Right atrium auricular region (tissue), 2 donors: ENCODE data around the gene ADGRA1. TPM values are rescaled to one million over a fixed set of nuclear protein-coding genes. Genes with fewer than 3 reads are reported as not detected.

Source experiments
- DNase-seq: peaks from one replicate; pipeline ENCODE4 v3.0.0-alpha.2; 2019; ENCODE audit warnings: low spot score
- H3K27ac ChIP-seq, 2 donors: fragments of 200-600 bp; sonication (generic); 1 replicate in 1 of 2; 2 replicates in 1 of 2; pipeline ENCODE4 v1.5.1; 2016 to 2019
- H3K27me3 ChIP-seq, 2 donors: fragments of 200-600 bp; sonication (generic); one replicate each; pipeline versions ENCODE4 v1.5.1 to v1.6.0; 2017 to 2019
- H3K36me3 ChIP-seq: fragments of 200-600 bp; sonication (generic); one replicate; pipeline ENCODE4 v1.5.1; 2016
- H3K4me1 ChIP-seq, 2 donors: fragments of 200-600 bp; sonication (generic); one replicate each; pipeline versions ENCODE4 v1.5.1 to v1.6.0; 2017 to 2019
- H3K4me3 ChIP-seq, 2 donors: fragments of 200-600 bp; sonication (generic); 1 replicate in 1 of 2; 2 replicates in 1 of 2; pipeline ENCODE4 v1.5.1; 2017 to 2019; ENCODE audit warnings: mild to moderate bottlenecking in 1 of 2, moderate library complexity in 1 of 2
- H3K9me3 ChIP-seq, 2 donors: fragments of 200-600 bp; sonication (generic); one replicate each; pipeline ENCODE4 v1.5.1; 2019
- total RNA-seq, 2 donors: library from RNA; depleted of rRNA; stranded (reverse); fragments of >200 nt; gene quantifications; one replicate each; pipeline ENCODE4 v1.1.0, GENCODE V29; 2016
- TF ChIP-seq, protein P1 (sequence below), 2 donors: fragments of 200-600 bp; sonication (generic); IDR thresholded peaks; one replicate each; pipeline ENCODE4 v1.5.1; 2019; ENCODE audit warnings: antibody characterized with exemption in 2 of 2

The ADGRA1 gene
- total RNA-seq, 2 donors from 2014 or later: 0.11 to 0.51 TPM

DNA sequence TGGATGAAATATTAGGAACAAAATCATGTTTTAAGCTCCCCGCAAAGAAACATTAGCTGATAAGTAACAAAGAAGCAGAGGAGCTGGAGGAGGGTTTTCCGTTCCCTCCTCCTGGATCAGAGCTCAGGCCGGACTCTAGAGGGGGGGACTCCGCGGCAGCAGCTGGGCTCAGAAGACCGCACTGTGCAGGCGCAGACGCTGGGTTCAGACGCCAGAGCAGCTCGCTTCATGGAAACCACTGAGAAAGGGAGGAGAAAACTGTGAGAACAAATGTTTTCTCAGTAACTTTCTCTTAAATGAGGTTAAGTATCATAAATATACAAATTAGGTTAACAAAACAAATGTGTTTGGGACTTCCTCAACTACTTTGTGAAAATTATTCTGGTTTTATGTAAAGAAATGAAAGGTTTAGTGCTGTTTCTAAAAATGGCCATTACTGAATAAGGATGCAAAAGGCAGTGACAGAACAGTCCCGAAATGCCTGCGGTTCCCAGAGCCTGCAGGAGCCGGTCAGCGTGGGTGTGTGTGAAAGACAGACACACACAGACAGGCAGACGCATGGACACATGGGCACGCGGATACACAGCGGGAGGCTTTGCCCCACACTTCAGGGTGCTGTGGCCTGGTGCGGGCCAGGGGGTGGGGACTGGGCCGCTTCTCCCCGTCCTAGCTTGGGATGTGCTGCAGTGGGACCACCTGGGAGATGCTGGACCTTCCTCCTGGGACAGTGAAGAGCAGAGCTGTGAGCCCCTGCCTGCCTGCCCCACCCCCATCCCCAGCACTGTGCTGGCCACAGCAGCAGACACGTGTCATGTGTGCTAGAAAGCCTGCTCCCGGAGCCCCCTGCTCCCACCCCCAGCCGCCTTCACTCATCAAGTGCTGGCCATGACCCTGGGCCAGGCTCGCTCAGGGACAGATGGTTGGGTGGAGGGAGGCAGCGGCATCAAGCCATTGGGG, 20.3 kb upstream of the ADGRA1 start:
- TF ChIP-seq, protein P1, sequence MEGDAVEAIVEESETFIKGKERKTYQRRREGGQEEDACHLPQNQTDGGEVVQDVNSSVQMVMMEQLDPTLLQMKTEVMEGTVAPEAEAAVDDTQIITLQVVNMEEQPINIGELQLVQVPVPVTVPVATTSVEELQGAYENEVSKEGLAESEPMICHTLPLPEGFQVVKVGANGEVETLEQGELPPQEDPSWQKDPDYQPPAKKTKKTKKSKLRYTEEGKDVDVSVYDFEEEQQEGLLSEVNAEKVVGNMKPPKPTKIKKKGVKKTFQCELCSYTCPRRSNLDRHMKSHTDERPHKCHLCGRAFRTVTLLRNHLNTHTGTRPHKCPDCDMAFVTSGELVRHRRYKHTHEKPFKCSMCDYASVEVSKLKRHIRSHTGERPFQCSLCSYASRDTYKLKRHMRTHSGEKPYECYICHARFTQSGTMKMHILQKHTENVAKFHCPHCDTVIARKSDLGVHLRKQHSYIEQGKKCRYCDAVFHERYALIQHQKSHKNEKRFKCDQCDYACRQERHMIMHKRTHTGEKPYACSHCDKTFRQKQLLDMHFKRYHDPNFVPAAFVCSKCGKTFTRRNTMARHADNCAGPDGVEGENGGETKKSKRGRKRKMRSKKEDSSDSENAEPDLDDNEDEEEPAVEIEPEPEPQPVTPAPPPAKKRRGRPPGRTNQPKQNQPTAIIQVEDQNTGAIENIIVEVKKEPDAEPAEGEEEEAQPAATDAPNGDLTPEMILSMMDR (IDR thresholded peaks at IDR 0.05): no peak
- H3K4me3 ChIP-seq: no peak overlapping the region
- H3K9me3 ChIP-seq: no peaks in the 10 kb centered on the region
- DNase-seq: no peak
- no peaks in the 10 kb centered on the region for H3K4me1 ChIP-seq
- H3K36me3 ChIP-seq: no peaks in the 10 kb centered on the region
- no peak overlapping the region for H3K27ac ChIP-seq
- H3K27me3 ChIP-seq: no peaks in the 10 kb centered on the region

DNA sequence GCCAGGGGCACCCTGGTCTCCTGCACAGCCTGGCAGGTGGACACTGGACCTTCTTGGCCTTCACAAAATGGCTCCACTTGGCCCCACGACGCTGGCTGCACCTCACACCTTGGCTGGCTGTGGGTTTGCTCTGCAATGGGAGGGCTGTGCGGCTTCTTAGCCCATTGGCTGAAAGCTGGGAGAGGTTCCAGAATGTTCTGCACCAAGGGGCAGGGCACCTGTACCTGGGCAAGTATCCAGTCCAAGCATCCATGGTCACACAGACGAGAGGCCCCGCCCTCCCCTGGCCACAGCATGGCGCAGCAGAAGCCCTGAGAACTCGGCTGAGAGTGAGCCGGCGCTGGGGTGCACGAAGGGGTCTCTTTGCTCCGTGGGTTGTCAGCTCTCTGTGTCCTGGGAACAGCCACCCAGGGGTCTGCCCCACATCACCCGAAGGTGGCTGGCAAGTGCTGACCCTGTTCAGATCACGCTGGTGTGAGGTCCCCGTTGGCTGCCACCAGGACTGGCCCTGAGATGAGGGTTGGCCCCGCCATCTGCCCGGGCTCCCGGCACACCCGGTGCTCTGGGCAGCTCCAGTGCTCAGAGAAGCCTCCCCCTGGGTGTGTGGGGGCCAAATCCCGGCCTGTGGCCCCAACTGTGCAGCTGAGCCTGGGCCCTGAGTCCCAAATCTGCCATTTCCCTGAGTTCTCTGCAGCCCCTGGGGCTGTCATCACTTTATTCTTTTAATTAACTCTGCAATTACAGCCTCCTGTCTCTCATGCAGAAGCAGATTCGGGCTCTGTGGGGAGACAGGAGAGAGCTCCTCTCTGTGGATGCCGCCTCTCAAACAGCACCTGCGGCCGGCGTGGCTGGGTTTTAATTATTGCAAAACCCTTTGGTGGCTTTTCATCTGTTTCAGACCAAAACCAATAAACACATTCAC, 19.4 kb upstream of the ADGRA1 start:
- H3K4me3 ChIP-seq: no peak overlapping the region
- no peaks in the 10 kb centered on the region for H3K4me1 ChIP-seq
- H3K27me3 ChIP-seq: no peaks in the 10 kb centered on the region
- H3K9me3 ChIP-seq: no peaks in the 10 kb centered on the region
- no peak overlapping the region for H3K27ac ChIP-seq
- TF ChIP-seq, protein P1 (IDR thresholded peaks at IDR 0.05): no peak
- no peaks in the 10 kb centered on the region for H3K36me3 ChIP-seq
- no peak for DNase-seq

DNA sequence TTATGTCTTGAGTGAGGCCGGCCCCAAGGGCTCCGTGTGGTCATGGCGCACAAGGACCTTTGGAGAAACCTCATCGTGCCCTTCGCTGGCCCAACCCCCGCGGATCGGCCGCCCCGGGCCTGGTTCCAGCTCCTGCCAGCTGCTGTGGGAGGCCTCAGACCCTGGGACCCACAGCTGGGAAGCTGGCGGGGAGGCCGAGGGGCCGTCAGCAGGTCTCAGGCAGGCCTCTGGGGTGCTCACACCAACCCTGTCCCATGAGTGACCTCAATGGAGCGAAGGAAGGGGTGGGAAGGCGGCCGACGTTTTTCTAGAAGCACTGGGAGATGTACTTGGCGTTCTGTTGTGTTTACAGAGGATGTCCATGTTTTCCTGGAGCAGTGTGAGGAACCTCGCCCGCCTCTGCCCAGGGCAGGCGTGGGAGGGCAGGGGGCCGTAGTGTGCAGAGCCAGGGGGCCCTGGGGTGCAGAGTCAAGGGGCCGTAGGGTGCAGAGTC, 18.6 kb upstream of the ADGRA1 start:
- Histone ChIP-seq H3K4me1 (no peaks in the 10 kb centered on the region), H3K27ac (no peak overlapping the region), H3K4me3 (no peak overlapping the region), H3K27me3 (no peaks in the 10 kb centered on the region), H3K36me3 (no peaks in the 10 kb centered on the region), H3K9me3 (no peaks in the 10 kb centered on the region)
- TF ChIP-seq, protein P1 (IDR thresholded peaks at IDR 0.05): no peak
- DNase-seq: no peak

DNA sequence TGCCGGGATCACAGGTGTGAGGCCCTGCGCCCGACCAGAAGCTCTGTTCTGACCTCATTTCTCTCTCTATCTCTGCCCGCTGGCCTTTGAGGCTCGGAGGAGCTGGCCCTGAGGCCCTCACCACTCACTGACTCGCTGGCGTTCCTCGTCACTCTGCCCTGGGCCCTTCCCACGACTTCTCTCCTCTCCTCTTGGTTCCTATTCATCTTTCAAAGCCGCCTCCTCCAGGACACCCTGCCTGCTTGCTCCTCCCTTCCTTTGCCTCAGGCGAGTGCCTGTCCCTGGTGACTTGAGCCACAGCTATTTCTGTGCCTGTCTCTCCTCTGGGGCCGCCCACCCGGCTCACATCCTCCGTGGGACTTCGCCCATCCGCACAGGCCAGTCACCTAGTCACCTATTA, 17.3 kb upstream of the ADGRA1 start:
- no peak for DNase-seq
- no peaks in the 10 kb centered on the region for H3K27me3 ChIP-seq
- no peaks in the 10 kb centered on the region for H3K4me1 ChIP-seq
- H3K4me3 ChIP-seq: no peak overlapping the region
- H3K9me3 ChIP-seq: no peaks in the 10 kb centered on the region
- no peaks in the 10 kb centered on the region for H3K36me3 ChIP-seq
- no peak overlapping the region for H3K27ac ChIP-seq
- TF ChIP-seq, protein P1 (IDR thresholded peaks at IDR 0.05): no peak

DNA sequence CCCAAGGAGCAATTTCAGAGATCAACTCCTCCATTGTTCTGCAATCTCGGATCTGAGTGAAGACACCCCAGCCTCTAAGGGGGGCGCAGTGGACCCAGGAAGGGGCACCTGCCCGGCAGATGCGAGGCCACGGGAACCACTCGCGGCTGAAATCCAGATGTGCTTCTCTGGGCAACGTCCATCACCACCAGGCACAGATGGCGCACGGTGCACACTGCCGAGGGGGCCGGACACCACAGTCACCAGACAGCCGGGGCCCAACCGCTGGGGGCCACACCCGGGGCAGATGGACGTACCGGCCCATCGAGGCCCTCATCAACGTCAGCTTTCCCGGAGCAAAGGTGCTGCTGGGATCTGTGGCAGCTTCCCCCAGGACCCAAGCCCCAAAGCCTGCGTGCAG, 16.9 kb upstream of the ADGRA1 start:
- no peaks in the 10 kb centered on the region for H3K4me1 ChIP-seq
- no peaks in the 10 kb centered on the region for H3K9me3 ChIP-seq
- TF ChIP-seq, protein P1 (IDR thresholded peaks at IDR 0.05): no peak
- H3K27me3 ChIP-seq: no peaks in the 10 kb centered on the region
- no peaks in the 10 kb centered on the region for H3K36me3 ChIP-seq
- no peak overlapping the region for H3K27ac ChIP-seq
- H3K4me3 ChIP-seq: no peak overlapping the region
- DNase-seq: no peak
